NCI-H82 (cell line): ENCODE data around the gene RITA1.

Source experiments
- DNase-seq: peaks from one replicate; lab custom pipeline; 2025; lab: John Stamatoyannopoulos, UW

Gene RITA1

GRCh38 chr12:113174461-113175384, 10.8 kb upstream of the RITA1 start:
- peak; percentile 73 for DNase-seq

- no peak for DNase-seq
Observed at GRCh38 chr12:113179023-113179422, 6.5 kb upstream of the RITA1 start.

GRCh38 chr12:113180333-113180732, 5.2 kb upstream of the RITA1 start:
- DNase-seq, result peak; percentile 36

GRCh38 chr12:113181975-113182374, 3.5 kb upstream of the RITA1 start:
- DNase-seq, result no peak

- DNase-seq, result no peak
Observed at GRCh38 chr12:113183030-113183589, 2.4 kb upstream of the RITA1 start.

- peak; percentile 80 for DNase-seq
Observed at GRCh38 chr12:113184098-113184899, 1.2 kb upstream of the RITA1 start.

- peak; percentile 90 for DNase-seq
Observed at GRCh38 chr12:113184900-113185179, 681 bp upstream of the RITA1 start.

- DNase-seq, result peak; percentile 60
Observed at GRCh38 chr12:113186033-113186365, 478 bp downstream of the RITA1 start.

GRCh38 chr12:113186666-113187325, 1.3 kb downstream of the RITA1 start:
- no peak for DNase-seq

GRCh38 chr12:113189361-113189760, 3.8 kb downstream of the RITA1 start:
- DNase-seq, result no peak

- peak; percentile 90 for DNase-seq
Observed at GRCh38 chr12:113190761-113191160, 5.2 kb downstream of the RITA1 start.

- DNase-seq, result no peak
Observed at GRCh38 chr12:113191227-113191626, 5.7 kb downstream of the RITA1 start.

GRCh38 chr12:113194971-113195391, 9.5 kb downstream of the RITA1 start:
- DNase-seq, result peak; percentile 50

- DNase-seq, result no peak
Observed at GRCh38 chr12:113195598-113195997, 10.1 kb downstream of the RITA1 start.

- no peak for DNase-seq
Observed at GRCh38 chr12:113196582-113196981, 11.1 kb downstream of the RITA1 start.

GRCh38 chr12:113196990-113197389, 11.5 kb downstream of the RITA1 start:
- peak; percentile 84 for DNase-seq

GRCh38 chr12:113197518-113198077, 12.1 kb downstream of the RITA1 start:
- DNase-seq, result no peak

- peak; percentile 12 for DNase-seq
Observed at GRCh38 chr12:113198296-113198695, 12.8 kb downstream of the RITA1 start.

GRCh38 chr12:113200021-113200797, 14.7 kb downstream of the RITA1 start:
- DNase-seq, result no peak

GRCh38 chr12:113201187-113202177, 16.0 kb downstream of the RITA1 start:
- DNase-seq, result no peak
